HUES48 (cell line): ENCODE data around the gene CISTR.

ENCODE experiments used
- H3K27ac ChIP-seq: one replicate; pipeline ENCODE4 v1.7.0; 2013; ENCODE audit warnings: low read depth, low read length, inconsistent platforms
- H3K27me3 ChIP-seq: 2 replicates; pipeline ENCODE4 v1.6.1; 2013; ENCODE audit warnings: mild to moderate bottlenecking, low read length; ENCODE audit not compliant: control insufficient read depth, insufficient read depth
- H3K36me3 ChIP-seq: 2 replicates; pipeline ENCODE4 v1.6.1; 2013; ENCODE audit warnings: low read length; ENCODE audit not compliant: control insufficient read depth, insufficient read depth
- H3K4me1 ChIP-seq: 2 replicates; pipeline ENCODE4 v1.6.1; 2013; ENCODE audit warnings: mild to moderate bottlenecking, low read length; ENCODE audit not compliant: control insufficient read depth, insufficient read depth
- H3K4me3 ChIP-seq: 2 replicates; pipeline ENCODE4 v1.5.1; 2013; ENCODE audit warnings: mild to moderate bottlenecking, low read depth, low read length
- H3K9ac ChIP-seq: 2 replicates; pipeline ENCODE4 v1.6.1; 2013; ENCODE audit warnings: mild to moderate bottlenecking, low read depth, low read length, moderate library complexity
- H3K9me3 ChIP-seq: 2 replicates; pipeline ENCODE4 v1.6.1; 2013; ENCODE audit warnings: low read length; ENCODE audit not compliant: control insufficient read depth, insufficient read depth

The CISTR gene

DNA sequence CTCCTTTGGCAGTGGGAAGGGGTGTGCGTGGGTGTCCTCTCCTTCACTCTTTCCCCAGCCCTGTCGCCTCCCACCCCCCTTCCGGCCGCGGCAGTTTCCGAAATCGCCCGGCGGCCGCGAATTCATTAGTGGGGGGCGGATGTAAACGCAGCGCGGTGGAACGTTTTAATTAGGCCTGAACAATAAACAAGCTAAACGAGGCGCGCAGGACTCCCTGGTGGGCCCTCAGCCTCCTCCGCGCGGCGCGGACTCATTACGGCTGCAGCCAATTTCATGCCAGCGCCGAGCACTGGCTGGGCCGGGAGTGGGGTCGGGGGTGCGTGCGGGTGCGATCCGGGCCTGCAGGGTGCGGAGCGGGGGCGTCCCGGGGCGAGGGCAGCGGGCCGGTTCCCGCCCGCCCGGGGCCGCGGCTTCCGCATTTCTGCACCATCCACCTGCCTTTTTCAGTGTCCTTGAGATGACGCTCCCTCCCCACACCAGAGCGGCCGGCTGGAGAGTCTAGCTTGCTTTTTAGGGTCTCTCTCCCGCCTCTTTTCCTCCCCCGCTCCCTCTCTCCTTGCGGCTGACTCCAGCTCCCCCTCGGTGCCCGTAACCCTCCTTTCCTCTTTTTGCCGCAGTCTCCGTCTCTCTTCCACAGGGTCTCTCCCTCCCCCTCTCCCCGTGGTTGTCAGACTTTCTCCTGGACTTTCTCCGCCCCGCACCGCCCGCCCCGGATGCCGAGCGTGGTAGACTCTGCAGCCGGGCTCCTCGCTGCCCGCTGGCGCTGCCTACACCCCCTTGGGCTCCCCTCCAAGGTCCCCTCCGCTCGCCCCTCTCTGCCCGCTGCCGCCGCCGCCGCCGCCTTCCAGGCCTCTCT is at the start of gene CISTR:
Gene CISTR (minus strand): TSS at position 644 of the 856 bp plus-strand sequence.
- H3K9me3 ChIP-seq = no peaks in the 10 kb centered on the region
- H3K27ac ChIP-seq = no peak within 1 kb of the TSS
- peaks cover 32% of the 10 kb centered on the region for H3K4me1 ChIP-seq
- no peak within 1 kb of the TSS for H3K9ac ChIP-seq
- H3K36me3 ChIP-seq = no peaks in the 10 kb centered on the region
- peak within 1 kb of the TSS; percentile 61 for H3K4me3 ChIP-seq
- H3K27me3 ChIP-seq = peaks cover 98% of the 10 kb centered on the region

DNA sequence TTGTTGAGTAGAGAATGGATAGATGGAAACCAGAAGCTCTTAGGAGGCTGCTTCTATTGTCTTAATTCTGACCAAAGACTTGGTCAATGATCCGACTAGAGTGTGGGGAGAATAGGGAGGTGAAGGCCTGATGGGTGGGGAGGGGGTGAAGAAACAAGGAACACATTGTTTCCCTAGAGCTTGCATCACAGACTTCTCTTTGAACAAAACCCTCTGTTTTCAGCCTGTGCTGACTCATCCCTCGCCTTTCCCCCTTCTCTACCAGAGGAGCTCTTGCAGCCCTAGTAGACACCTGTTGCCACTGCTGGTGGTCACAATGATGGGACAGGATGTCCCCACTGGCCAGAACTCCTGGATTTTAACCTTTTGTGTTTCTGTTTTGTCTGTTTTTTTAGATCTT is 46.8 kb upstream of the CISTR start:
- H3K9me3 ChIP-seq = no peaks in the 10 kb centered on the region
- H3K36me3 ChIP-seq = no peaks in the 10 kb centered on the region
- no peak overlapping the region for H3K9ac ChIP-seq
- no peak overlapping the region for H3K27ac ChIP-seq
- H3K4me1 ChIP-seq = no peaks in the 10 kb centered on the region
- H3K27me3 ChIP-seq = peaks cover 42% of the 10 kb centered on the region
- H3K4me3 ChIP-seq = no peak overlapping the region

GRCh38 chr12:53795927-53796326 is 44.1 kb upstream of the CISTR start:
- Histone ChIP-seq H3K4me3 (no peak overlapping the region), H3K9ac (no peak overlapping the region), H3K27ac (no peak overlapping the region), H3K36me3 (no peaks in the 10 kb centered on the region), H3K27me3 (peaks cover 45% of the 10 kb centered on the region), H3K4me1 (no peaks in the 10 kb centered on the region), H3K9me3 (no peaks in the 10 kb centered on the region)

- no peaks in the 10 kb centered on the region for H3K36me3 ChIP-seq
- no peak overlapping the region for H3K27ac ChIP-seq
- H3K9ac ChIP-seq = no peak overlapping the region
- 0 out of 2 replicates have a peak, but pooled peaks cover 4% of the 10 kb centered on the region for H3K4me1 ChIP-seq
- no peaks in the 10 kb centered on the region for H3K9me3 ChIP-seq
- peaks cover 46% of the 10 kb centered on the region for H3K27me3 ChIP-seq
- no peak overlapping the region for H3K4me3 ChIP-seq
Measured at GRCh38 chr12:53793221-53793620, 41.4 kb upstream of the CISTR start.

- H3K9ac ChIP-seq = no peak overlapping the region
- no peaks in the 10 kb centered on the region for H3K9me3 ChIP-seq
- H3K4me1 ChIP-seq = 0 out of 2 replicates have a peak, but pooled peaks cover 4% of the 10 kb centered on the region
- H3K27ac ChIP-seq = no peak overlapping the region
- peaks cover 49% of the 10 kb centered on the region for H3K27me3 ChIP-seq
- no peaks in the 10 kb centered on the region for H3K36me3 ChIP-seq
- no peak overlapping the region for H3K4me3 ChIP-seq
Measured at GRCh38 chr12:53791735-53792326, 40.1 kb upstream of the CISTR start.

GRCh38 chr12:53789570-53789969 is 37.8 kb upstream of the CISTR start:
- H3K9me3 ChIP-seq = no peaks in the 10 kb centered on the region
- H3K27ac ChIP-seq = no peak overlapping the region
- H3K4me3 ChIP-seq = no peak overlapping the region
- peaks cover 37% of the 10 kb centered on the region for H3K27me3 ChIP-seq
- no peaks in the 10 kb centered on the region for H3K36me3 ChIP-seq
- H3K9ac ChIP-seq = no peak overlapping the region
- 0 out of 2 replicates have a peak, but pooled peaks cover 4% of the 10 kb centered on the region for H3K4me1 ChIP-seq

DNA sequence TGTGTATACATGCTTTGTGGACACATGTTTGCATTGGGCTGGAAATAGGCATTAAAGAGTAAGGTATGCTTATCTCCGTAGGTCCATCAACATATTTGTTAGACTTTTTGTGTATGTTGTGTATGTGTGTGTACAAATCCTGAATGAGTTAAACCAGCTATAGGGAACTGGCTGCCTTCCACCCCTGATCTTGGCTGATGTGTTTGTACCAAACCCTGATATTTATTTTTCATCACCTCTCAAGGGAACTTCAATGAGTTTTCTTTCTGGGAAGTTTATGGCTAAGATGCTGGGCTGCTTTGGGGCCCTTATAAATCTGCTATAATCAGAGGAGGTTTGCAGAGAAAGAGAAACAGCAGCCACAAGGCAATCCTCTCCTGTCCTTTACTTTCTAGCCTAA is 37.1 kb upstream of the CISTR start:
- H3K9ac ChIP-seq = no peak overlapping the region
- H3K4me3 ChIP-seq = no peak overlapping the region
- H3K9me3 ChIP-seq = no peaks in the 10 kb centered on the region
- no peaks in the 10 kb centered on the region for H3K36me3 ChIP-seq
- H3K27ac ChIP-seq = no peak overlapping the region
- peaks cover 30% of the 10 kb centered on the region for H3K27me3 ChIP-seq
- H3K4me1 ChIP-seq = 0 out of 2 replicates have a peak, but pooled peaks cover 4% of the 10 kb centered on the region

DNA sequence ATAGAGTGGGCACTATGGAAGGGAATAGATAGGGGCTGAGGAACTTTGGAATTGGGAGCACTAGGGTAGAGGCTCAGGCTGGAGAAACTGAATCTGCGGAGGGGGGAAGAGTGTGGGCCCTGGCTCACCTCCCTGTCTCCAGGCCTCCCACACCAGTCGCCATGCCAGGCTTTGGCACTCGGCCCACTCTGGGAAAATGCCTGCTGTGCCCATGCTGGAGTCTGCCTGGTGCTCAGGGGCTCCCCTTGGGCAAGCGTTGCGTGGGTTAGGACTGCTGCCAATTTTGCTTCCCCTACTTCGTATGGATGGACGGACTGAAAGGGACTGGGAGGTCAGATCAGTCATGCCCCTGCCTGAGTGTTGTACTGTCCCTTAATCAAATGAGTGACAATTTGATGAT is 34.6 kb upstream of the CISTR start:
- Histone ChIP-seq H3K27ac (no peak overlapping the region), H3K36me3 (no peaks in the 10 kb centered on the region), H3K4me3 (no peak overlapping the region), H3K9ac (no peak overlapping the region), H3K9me3 (no peaks in the 10 kb centered on the region), H3K27me3 (peaks cover 17% of the 10 kb centered on the region), H3K4me1 (0 out of 2 replicates have a peak, but pooled peaks cover 4% of the 10 kb centered on the region)

GRCh38 chr12:53785161-53785560 is 33.4 kb upstream of the CISTR start:
- Histone ChIP-seq H3K9ac (no peak overlapping the region), H3K4me1 (0 out of 2 replicates have a peak, but pooled peaks cover 4% of the 10 kb centered on the region), H3K27ac (no peak overlapping the region), H3K9me3 (no peaks in the 10 kb centered on the region), H3K27me3 (peaks cover 26% of the 10 kb centered on the region), H3K4me3 (no peak overlapping the region), H3K36me3 (no peaks in the 10 kb centered on the region)

DNA sequence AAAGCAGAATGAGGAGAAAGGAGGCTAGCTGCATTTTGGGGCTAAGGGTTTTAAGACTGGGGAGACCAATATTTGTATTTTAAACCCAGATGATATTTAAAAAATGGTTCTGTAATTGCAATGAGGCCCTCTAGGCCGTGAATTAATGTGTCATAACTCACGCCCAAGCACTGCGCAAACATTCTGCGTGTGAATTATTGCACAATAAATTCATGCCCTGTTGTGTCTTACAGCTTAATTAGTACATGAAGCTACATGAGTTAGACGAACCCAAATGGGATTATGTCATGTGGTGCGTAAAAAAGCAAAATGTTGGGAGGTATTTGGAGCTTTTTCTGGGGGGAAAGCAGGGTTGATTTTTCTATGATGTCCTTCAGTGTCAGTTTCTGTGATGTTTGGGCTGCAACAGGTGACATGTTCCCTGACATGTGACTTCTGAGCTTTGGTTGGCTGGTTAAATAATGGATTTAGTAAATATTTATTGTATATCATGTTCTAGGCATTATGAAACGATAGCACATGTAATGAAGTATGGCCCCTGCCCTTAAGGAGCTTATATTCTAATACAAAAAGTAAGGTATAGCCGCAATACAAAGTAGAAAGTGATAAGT is 30.4 kb upstream of the CISTR start:
- Histone ChIP-seq H3K4me3 (no peak overlapping the region), H3K27ac (no peak overlapping the region), H3K4me1 (no peaks in the 10 kb centered on the region), H3K9me3 (no peaks in the 10 kb centered on the region), H3K9ac (no peak overlapping the region), H3K36me3 (no peaks in the 10 kb centered on the region), H3K27me3 (peaks cover 27% of the 10 kb centered on the region)
